ENCODE data around the gene DENND2C.

The DENND2C gene

DNA sequence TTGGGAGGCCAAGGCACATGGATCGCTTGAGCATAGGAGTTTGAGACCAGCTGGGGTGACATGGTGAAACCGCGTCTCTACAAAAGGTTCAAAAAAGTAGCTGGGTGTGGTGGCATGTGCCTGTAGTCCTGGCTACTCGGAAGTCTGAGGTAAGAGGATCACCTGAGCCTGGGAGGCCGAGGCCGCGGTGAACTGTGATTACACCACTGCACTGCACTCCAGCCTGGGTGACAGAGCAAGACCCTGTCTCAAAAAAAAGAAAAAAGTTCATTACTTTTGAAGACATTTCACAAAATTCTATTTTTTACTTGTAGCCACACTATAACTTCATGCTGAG, 2.1 kb upstream of the DENND2C start:
- no peak for DNase-seq

DNA sequence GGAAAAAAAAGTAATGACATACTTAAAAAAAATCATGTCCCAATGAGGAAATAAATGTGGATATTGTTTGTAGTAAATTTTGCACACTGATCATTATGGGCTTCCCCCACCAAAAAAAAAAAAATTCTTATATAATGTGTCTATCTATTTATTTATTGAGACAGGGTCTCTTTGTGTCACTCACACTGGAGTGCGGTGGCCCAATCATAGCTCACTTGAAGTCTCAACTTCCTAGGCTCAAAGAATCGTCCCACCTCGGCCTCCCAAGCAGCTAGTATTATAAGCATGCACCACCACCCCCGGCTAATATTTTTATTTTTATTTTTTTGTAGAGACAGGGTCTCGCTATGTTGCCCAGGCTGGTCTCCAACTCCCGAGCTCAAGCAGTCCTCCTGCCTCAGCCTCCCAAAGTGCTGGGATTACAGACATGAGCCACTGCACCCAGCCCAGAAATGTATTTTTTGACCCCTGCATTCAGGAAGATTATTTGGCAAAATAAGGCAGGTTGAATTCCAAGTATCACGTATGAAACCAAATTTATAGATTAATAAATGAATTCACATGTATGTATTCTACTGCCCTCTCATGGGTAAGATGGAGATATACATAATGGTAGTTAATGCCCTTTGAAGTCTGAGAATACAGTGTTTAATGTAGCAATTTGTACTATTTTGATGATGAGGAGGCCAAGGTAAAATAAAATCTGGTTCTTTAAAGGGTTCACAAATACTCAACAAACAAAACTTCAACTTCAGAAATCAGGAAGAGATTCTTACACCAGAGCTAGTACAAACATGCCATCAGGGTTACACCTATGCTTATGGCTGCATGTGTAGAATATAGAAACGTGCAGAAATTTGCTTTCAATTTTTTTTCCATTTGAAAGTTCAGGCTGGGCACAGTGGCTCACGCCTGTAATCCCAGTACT, 1.4 kb upstream of the DENND2C start:
- peak; percentile 1 for DNase-seq

DNA sequence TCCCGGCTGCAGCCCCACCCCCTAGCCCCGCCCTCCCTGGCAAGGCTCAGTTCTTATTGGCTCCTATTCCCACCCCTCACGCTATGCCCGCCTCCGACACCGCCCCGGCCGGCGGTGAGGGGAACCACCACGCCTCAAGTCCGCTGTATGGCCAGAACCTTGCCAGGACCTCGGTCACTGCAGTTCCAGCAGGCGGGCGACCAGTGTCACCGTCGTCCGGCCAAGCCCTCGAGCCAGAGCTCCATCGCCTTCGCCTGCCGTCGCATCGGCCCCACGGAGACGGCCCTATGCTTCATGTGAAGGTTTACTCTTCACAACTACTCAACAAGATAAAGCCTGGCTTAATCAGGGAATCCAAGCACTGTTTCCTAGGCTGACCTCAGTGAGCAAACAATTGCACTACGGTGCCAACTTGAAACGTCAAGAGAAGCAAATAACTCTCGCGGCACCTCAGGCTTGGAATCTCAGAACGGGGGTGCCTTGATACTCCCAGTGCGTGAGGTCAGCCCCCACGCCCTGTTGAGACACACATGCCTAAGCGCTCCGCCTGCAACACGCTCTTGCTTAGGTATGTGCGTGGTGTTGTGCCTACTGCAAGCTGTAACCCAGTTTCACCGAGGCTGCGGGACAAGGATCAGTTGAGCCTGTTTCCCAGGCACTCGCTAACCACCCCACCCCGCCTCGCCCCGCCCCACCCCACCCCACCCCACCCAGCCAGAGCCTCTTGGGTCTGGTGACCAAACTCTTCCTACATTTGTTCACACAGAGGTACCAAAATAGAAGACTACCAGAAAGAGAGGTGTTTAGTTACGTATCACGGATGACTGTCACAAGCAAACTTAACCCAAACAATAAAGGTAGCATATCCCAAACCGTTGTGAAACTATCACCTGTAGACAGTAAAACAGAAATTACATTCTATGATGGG, 498 bp upstream of the DENND2C start:
- peak; percentile 77 for DNase-seq

DNA sequence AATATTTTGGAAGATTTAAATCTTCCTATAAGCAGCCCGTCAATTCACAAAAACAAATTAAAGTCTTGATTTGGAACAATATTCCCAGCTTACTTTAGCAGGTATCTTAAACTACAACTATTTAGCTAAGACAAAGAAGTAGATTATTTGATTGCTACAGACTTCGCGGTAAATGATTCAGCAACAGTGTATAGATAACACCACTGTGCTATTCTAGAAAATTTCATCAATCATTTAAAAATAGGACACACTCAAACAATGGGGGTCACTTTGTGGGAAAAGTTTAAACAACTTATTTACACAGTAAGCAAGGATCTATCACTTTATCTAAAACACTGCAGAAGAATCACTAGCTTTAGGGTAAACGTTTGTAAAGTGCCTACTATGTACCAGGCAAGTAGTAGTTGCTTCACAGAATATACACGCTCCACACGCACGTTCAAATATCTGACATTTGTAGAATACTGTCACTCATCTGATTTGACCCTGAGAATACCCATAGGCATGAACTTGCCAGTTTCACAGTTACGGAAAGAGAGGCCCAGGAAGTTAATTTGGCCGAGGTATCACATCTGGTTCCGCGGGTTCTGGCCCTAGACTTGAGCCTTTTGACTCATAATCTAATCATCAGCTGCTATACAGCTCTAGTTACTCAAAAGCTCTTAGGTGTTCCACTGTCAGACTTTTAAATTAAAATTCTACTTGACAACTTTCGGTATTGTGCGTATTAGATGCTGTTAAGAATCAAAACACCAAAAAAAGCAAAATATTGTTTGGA, 876 bp downstream of the DENND2C start:
- DNase-seq, result no peak

DNA sequence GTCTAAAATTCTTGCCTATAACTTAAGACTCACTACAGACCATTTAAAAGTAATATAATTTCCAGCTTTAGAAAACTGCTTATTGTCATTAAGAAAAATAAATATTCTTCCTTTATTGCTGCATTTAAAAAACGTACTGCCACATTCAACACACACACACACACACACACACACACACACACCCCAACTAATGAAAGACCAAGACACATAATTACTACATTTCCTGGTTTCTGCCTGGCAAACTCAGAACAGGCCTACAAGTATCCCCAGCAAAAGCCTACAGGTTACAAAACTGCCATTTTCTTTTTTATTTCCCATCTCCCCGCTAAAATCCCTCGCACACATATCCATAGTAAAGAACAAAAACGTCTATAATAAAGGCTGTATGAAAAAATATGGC, 1.5 kb downstream of the DENND2C start:
- no peak for DNase-seq

DNA sequence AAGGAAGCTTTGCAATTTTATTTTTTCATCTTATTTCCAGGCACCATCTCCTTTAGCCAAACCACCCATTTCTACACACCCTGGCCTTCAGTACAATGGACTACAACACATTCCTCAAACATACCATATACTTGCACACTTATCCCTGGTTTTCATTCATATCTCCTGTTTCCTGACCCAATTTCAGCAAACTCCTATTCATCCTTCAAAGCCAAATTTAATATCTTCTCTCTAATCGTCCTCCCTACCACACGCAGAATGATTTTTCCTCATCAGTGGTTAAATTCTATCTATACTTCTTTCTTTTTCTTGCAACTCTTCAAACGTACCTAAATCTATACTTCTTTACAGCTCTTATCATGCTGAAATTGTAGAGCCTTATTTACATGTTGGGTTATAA, 2.9 kb downstream of the DENND2C start:
- DNase-seq, result no peak

DNA sequence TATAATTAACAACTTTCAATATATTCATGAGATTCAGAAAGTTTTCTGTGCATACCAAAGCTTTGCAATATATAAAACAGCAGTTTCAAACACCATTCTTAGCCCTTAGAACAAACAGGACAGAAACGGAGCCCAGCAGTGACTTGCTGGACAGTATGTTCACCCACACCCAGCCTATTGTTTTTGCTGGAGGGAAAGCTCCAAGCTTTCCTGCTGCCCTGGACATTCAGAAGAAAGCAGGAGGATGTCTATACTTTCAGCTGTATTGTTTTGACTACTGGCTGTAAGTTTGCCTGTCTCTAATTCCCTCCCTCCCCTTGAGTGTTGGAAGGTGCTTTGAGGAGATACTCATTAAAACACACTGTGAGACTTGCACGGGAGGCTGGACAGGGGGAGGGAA, 9.6 kb downstream of the DENND2C start:
- DNase-seq, result no peak

DNA sequence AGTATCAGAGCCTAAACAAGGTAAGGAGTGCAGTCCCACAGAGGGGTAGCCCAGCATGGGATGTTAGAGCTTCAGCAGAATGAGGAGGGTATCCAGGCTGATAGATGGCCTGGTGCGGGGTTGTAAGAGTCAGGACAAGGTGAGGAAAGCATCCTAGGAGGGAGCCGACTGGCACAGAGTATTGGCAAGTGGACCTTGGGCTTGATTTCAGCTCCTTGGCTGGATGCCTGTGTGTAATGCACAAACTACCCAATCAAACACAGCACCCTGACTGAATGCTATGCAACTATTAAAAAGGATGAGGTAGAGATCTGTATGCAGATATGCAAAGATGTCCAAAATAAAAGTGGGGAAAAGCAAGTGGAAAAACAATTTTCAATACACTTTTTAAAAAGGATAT, 18.0 kb downstream of the DENND2C start:
- DNase-seq, result no peak

DNA sequence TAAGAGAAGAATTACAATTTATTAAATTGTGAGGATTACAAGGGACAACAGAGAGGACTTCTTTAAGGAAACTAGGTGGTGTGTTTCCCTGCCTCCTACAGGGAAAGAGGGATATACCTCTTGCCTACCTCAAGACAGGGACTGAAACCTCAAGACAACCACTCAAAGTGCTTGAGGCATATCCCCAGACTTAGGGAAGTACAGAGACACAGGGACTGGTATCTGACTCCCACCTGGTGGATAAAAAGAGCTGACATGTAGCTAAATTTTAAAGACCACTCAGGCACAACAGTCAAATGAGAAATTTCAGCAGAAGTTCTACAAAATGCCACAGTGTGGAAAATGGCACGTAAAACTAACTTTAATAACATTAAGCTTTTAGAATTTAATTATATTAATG, 21.3 kb downstream of the DENND2C start:
- DNase-seq, result no peak

DNA sequence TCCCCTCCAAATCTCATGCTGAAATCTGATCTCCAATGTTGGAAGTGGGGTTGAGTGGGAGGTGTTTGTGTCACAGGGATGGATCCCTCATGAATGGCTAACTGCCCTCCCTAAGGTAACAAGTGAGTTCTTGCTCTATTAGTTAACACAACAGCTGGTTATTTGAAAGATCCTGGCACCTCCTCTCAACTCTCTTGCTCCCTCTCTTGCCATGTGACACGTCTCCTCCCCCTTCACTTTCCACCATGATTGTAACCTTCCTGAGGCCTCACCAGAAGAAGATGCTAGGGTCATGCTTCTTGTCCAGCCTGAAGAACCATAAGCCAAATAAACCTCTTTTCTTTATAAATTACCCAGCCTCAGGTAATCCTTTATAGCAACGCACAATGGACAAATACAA, 28.5 kb downstream of the DENND2C start:
- DNase-seq, result no peak

DNA sequence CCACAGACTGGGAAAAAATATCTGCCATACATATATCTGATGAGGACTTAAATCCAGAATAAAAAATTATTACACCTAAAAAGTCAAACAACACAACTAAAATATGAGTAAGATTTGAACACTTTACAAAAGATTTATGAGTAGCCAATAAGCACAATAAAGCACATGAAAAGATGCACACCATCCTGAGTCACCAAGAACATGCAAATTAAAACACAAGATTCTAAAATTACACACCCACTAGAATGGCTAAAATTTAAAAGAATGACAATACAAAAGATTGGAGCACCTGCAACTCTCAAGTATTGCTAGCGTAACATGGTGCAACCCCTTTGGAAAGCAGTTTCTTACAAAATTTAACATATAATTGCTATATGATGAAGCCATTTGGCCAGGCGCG, 30.9 kb downstream of the DENND2C start:
- no peak for DNase-seq

DNA sequence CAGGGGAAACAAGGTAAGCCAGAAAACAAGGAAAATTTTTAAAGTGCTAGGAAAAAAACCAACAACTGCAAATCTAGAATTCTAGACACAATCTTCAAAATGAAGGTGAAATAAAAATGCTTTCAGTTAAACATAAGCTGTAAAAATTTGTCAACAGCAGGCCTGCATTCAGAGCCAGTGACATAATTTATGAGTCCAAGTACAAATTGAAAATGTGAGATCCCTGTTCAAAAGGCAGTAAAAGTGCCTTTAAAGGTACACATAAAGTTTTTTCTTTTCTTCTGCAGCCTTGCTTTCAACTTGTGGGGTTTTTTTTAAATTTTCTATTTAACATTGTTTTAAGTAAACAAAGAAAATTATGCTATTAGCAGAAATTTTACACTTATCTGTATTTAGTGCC, 37.4 kb downstream of the DENND2C start:
- no peak for DNase-seq

DNA sequence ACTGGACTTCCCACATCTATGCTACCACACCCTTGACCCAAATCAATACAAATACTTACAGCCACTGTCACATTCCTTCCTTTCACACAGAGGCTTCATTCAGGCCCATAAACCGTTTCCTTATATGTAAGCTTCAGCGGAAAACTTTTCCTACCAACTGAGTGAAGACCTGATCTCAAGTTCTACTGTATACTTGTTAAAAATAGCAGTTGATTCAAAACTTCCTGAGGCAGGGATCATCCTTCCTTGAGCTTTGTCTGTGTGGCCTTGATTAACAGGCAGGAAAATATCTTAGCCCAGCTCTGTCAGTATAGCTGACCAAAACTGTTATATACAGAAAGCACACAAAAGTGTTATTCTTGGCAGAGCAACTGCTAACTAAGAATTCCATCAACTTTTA, 42.7 kb downstream of the DENND2C start:
- DNase-seq, result no peak

DNA sequence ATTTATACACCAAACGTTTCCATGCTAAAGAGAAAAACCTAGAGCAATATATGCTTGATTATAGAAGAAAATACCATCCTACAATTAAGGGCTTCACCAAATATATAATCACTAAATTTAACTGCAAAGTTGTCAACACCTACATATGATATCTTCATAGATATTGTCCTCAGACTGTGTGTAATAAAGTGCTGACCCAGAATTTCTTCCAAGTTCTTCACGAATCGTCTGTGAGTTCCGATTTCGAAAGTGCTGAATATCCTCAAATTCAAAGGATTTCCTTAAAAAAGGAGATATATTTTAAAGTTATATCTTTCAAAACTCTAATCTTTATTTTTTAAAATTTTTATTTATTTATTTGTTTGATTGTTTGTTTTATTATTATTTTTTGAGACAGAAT, 46.5 kb downstream of the DENND2C start:
- DNase-seq, result no peak

DNA sequence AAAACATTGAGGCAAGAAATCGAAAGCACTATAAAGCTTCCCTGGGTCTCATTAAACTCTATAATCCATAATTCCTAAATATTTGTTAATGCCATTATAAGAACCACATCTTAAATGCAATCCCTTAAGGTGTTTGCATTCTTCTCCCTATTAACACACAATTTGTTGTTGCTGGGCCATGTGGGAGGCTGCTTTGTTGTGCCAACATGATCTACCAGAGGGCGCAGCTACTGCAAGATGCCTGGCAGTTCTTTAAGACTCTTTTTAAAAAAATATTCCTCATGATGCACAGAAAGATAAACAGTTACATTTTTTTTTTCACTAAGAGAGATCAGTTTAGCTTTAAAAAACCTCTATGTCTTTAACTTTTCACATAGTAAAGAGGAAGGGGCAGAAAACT, 49.4 kb downstream of the DENND2C start:
- no peak for DNase-seq

DNA sequence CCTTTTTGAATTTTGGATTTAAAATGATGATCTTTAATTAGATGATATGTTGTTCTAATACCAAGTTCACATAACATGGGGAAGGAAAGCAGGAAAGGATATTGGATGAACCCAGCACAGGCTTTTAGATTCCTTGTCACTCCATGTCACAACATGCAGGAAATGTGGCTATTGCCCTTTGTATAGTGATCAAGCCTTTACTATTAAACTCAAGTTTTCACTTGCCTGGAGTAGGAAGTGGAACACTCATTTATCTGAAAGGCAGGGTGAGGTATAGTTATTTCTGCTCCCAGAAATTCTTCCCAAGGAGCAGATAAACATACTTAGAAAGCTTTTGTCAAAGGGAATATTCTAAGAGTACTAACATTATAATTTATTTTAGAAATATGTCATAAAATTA, 51.2 kb downstream of the DENND2C start:
- no peak for DNase-seq

DNA sequence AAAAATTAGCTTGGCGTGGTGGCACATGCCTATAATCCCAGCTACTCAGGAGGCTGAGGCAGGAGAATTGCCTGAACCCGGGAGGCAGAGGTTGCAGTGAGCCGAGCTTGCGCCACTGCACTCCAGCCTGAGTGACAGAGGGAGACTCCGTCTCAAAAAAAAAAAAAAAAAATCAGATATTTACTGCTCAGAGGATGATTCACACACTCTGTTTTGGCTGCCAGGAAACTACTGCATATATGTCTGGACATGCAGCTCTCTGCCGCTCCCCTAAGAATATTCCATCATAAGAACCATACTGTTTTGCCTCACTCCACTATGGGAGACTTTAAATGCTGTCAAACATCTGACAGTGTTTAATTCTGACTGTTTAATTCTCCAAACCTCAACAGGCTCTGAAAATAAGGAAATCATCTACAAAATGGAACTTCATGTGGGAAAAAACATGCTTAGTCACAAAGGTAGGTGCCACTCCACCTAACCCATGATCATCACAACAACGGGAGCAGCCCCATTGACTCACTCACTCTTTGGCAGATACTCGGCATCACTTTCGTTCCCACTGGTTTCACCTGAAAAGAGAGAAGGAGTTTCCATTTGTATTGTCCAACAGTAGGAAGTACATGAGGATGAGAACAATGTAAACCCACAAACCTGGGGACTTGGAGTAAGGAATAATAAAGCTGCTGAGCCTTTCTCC, 59.2 kb downstream of the DENND2C start:
- no peak for DNase-seq

DNA sequence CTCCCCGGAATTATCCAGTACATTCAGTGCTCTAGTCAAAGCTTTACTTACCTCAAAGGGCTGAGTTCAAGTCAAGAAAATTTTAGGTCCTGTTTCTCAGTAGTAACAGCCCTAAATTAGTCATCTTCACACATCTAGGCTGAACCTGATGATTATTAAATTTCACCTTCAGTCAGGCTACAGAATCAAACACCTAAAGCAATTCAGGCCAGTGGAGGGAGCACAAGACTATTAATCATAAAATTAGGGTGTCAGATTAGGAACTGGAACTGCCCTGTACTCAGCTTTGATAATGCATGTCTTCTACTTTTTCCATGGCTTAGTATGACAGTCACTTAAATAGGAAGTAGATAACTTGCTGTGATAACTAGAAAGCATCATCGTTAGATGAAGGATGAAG, 60.0 kb downstream of the DENND2C start:
- no peak for DNase-seq

DNA sequence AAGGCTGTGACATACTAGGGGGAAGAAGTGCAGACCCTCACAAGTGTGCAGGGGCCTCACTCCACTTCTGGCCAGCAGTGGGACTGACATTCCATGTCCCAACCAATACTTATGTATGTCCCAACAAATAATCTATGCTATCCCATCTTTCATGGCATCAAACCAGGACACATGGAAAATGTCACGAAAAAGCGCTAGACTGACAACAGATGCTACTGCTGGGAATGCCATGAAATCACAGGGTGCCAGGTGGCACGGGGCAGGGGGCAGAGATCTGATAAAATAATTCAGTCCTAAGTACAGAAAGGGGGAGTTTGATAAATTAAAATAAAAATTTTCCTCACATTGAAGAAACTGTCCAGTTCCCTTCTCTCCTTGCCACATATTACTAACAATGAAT, 60.8 kb downstream of the DENND2C start:
- DNase-seq, result no peak

DNA sequence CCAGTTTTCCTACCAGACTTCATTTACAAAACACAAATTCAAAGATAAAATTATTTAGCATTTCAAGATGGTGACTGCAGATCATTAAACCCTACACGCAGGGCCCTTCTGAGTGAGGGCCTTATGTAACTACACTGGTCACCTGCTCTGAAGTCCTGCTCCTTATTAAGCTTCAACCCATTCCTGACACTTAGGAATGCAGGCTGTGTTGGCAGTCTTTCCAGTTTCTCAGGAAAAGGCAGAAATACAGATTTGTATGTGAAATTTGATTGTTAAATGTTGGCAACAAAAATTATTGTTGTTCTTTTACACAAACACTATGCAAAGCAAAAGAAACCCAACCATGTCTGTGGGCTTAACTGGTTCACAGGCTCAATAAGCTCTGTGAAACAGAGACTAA, 62.6 kb downstream of the DENND2C start:
- no peak for DNase-seq

DNA sequence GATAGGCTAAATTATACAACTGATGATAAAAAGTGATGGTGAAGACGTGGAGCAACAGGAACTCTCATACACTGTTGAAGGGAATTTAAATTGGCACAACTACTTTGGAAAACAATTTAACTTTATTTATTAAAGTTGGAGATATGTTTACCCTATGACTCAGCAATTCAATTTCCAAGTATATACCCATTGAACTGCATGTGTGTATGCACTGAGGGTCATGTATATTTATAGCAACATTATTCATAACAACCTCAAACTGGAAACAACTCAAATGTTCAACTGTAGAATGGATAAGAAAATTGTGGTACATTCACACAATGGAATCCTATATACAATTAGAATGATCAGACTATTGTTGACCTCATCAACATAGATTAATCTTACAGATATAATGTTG, 71.9 kb downstream of the DENND2C start:
- no peak for DNase-seq

DNA sequence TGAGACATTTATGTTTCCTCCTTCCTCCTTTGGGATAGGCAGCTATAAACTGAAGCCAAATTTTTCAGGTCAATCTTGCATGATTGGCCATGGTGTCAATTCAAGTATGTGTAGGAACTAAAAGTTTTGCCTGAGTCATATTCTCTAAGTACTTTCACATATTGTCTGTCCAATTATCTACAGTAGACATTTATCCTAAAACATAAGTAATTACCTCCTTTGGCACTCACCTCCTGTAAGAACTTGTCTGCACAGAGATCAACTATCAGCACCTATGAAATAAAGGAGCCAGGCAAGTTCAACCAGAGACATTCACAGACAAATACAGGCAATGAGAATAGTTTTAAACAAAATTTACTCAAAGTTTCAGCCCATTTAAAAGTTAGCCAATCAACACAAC, 74.2 kb downstream of the DENND2C start:
- no peak for DNase-seq

DNA sequence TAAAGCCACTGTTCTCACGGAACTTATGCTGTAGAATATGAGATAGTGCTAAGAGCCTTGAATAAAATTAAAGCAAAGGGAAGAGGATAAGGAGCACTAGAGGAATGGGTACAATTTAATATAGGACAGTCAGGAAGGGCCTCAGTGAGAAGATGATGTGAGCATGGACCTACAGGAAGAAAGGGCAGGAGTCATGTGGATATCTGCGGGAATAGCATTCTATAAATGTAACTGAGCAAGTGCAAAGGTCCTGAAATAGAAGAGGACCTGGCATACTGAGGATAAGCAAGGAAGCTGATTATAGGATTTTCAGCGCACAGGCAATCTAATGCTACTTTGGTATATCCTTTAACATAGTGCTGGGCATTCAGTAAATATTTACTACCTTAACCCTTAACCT, 75.8 kb downstream of the DENND2C start:
- no peak for DNase-seq

Data from NCI-H1105 (cell line).